Fibroblast of the conjunctiva (primary cell): ENCODE results near the gene DTX4.
"Not testable (repeated sequence)": the region's sequence is repeated elsewhere in the genome, so short reads cannot be mapped to it uniquely, and the experiment has no call there.

Source experiments
- DNase-seq: peaks from one replicate; pipeline ENCODE4 v3.0.0-alpha.2; 2010; ENCODE audit warnings: low read depth

Gene DTX4

DNA sequence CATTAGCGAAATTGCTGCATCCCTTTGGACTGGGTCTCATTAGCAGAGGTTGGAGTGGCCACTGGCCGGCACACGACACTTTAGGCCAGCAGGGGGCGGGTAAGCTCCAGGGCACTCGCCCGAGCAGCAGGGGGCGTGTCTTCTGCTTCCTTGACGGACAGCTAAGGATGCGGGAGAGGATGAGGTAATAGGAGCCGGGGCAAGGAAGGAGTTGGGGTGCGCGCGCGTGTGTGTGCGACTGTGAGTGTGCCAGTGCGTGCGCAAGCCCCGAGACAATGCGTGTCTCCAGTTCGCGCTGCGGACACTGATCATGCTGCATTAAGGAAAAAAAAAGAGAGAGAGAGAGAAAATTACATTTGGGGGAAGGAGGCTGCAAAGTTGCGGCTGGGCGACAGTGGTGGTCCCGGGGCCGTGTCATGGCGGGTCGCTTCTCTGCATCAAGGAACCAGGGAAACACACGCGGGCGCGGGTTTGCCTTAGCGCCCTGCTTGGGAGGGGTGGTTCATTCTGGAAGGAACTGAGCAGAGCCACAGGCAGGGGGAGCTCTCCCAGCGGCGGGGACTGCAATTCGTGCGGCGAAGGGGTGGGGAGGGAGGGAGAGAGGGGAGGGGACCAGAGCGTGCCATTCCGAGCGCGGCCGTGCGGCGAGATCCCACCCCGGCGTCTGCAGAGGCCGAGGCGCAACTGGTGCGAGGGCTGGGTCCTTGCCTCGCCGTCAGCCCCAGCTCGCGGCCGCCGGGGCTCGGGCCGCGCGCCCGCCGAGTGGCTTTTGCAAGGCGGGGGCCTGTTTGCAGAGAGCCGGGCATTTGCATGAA is at the start of gene DTX4:
DTX4 (plus strand) TSS at position 625 of the 815 bp plus-strand sequence. CDS start 464 bp downstream, outside the sequence.
- DNase-seq: peak; percentile 80

DNA sequence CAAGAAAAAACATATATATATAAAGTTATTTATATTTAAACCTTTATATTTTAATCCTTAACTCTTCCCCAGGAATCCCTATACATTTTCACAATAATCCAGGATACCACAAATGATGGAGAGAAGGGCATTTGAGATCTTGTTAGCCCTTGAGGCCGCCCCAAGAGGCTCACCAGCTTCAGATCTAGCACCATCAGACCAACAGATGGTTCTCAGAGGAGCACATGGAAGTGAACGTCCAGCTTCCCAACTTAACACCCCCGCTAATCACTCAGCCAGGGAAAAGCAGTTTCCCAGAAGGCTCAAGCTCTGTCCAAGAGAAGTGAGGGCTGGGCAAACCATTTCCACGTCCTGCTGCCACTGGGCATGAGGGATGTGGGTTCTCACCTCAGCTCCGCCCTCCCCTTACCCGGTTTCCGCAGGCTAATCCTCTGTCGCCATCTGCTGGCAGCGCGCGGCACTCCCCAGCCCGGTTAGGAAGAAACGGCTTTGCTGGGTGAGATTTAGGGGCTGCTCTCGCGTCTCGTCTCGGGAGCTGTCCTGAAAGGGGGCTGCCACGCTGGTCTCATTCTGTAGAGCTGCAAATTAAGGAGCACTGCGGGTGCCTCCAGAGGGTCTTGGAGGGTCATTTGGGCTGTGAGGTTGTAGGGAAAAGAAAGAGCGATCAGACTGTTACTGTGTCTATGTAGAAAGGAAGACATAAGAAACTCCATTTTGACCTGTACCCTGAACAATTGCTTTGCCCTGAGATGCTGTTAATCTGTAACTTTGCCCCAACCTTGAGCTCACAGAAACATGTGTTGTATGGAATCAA is 36.1 kb upstream of the DTX4 start:
- peak; percentile 55 for DNase-seq

DNA sequence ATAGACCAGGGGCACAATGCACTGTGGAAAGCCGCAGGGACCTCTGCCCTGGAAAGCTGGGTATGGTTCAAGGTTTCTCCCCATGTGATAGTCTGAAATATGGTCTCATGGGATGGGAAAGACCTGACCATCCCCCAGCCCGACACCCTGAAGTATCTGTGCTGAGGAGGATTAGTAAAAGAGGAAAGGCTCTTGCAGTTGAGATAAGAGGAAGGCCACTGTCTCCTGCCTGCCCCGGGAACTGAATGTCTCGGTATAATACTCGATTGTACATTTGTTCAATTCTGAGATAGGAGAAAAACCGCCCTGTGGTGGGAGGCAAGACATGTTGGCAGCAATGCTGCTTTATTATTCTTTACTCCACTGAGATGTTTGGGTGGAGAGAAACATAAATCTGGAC is 35.4 kb upstream of the DTX4 start:
- DNase-seq: not testable (repeated sequence)

DNA sequence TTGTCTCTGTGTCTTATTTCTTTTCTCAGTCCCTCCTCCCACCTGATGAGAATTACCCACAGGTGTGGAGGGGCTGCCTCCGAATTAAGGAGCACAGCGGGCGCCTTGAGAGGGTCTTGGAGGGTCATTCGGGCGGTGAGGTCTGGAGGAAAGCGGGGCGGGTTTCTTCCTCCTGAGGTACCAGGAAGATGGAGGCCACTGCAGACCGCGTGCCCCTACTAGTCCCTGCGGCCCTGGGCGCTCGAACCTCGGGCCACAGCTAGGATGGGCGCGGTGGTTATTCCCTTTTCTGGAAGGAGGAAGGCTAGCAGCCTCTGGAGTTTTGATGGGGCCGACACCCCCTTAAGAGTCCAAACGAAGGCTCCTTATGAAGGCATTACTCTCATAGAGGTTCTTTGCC is 34.7 kb upstream of the DTX4 start:
- no peak for DNase-seq

DNA sequence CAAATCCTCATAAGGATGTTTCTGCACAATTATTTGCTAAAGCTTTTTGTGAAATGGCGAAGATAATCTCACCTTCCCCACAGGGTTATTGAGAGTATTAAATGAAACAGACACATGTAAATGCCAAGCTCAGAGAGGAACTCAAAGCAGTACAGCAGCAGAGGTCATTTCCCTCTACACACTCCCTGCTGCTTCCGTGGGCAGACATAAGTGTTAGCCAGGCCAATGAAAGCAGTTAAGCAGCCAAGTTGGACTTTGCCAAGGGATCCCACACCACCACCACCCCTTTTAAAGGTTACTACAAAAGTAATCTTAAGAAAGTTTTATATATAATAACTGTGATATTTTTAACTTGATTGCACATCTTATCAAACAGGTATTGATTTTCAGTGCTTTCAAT is 33.3 kb upstream of the DTX4 start:
- no peak for DNase-seq

DNA sequence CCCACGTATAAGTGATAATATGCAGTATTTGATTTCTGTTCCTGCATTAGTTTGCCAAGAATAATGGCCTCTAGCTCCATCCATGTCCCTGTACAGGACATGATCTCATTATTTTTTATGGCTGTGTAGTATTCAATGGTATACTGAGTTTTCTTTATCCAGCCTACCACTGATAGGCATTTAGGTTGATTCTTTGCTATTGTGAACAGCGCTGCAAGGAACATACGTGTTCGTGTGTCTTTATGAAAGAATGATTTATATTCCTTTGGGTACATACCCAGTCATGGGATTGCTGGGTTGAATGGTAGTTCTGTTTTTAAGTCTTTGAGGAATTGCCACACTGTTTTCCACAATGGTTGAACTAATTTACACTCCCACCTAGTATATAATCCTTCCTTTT is 30.7 kb upstream of the DTX4 start:
- no peak for DNase-seq

DNA sequence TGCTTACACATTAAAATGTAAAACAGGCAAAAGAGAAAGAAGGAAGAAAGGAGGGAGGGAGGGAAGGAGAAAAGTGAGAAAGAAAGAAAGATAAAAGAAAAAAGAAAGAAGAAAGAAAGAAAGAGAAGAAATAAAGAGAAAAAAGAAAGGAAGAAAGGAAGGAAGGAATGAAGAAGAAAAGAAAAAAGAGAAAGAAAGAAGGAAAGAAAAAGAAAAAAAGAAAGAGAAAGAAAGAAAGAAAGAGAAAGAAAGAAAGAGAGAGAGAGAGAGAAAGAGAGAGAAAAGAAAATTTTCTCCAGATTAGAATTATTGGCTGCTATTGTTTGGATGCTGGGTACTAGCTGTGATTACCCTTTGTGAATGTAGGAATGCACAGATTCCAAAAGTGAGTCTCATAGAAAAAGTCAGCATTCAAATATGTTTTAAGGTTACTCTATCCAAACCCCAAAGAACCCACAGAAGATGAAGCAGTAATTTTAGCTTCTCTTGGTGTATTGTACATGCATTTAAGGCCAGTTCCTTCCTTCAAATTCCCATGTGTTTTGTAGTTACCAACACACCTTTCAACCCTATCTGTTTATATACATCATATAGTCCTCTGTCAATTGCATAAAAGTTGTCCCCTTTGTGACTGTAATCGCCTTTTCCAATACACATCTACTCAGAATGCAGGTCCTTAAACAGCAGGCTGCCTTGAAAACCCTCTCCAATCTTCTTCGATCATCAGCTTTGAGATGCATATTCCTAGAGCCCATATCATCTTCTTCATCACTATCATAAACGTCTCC is 30.1 kb upstream of the DTX4 start:
- DNase-seq: no peak

DNA sequence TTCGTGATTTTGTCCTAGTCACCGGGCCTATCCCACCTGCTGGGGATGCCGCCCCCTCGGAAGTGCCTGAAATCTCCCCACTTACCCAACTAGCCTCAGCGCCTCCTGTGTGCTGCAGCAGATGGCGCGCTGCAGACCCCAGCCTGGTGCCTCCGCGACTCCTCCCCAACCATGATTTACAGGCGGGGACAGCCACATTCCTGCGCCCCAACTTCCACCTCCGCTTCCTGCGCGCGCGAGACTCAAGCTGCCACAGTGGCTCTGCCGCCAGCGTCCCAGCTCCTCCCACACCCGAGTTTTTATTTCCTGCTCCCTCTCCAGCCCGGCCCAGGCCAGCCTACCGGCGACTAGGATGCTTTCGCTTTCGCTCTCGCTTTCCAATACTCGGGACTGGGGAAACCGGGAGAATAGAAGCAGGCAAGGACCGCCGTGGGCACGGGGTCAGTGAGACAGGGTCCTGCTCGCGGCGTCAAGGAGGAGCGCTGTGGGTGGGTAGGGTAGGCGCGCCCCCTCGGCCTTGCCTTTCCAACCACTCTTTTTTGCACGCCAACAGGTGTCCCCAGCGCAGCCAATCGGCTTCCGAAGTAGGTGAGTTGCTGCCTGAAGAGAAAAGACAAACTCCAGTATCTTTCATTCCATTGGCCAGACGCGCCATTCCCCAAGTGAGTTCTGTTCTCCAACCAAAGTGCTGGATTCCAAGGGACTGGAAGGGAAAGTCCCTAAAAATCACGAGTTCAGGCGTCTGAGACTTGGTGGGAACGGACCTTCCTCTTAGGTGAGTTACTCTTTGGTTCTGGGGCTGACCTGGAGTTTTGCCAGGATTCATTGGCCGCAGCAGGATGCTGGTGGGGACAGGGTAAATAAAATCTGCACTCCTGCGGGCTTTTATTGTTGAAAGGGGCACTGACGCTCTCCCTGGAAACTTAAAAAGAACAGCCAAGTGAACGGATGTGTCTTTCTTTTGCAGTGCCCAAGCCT is 29.1 kb upstream of the DTX4 start, which contains the start of gene FAM111A:
FAM111A (plus strand) TSS at position 327 of the 978 bp plus-strand sequence. CDS start 6,017 bp downstream, outside the sequence.
- peak; percentile 65 for DNase-seq

DNA sequence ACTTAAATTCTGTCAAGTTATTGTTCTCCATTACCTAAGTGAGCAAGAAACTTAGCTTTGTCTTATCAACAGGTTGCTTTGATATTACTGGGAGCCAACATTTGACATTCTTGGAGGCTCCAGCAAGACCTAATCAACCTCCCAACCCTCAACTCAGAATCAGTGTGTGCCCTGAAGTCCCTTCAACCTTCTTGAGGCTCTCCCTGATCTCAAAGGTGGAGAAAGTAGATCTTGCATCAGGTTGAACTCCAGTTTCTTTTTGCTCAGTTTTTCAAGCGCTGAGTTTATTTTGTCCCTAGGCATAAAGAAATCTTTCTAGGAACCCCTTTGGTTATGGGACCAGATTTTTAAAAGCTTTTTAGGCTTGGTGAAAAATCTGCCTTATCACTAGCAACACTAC is 27.8 kb upstream of the DTX4 start:
- no peak for DNase-seq

DNA sequence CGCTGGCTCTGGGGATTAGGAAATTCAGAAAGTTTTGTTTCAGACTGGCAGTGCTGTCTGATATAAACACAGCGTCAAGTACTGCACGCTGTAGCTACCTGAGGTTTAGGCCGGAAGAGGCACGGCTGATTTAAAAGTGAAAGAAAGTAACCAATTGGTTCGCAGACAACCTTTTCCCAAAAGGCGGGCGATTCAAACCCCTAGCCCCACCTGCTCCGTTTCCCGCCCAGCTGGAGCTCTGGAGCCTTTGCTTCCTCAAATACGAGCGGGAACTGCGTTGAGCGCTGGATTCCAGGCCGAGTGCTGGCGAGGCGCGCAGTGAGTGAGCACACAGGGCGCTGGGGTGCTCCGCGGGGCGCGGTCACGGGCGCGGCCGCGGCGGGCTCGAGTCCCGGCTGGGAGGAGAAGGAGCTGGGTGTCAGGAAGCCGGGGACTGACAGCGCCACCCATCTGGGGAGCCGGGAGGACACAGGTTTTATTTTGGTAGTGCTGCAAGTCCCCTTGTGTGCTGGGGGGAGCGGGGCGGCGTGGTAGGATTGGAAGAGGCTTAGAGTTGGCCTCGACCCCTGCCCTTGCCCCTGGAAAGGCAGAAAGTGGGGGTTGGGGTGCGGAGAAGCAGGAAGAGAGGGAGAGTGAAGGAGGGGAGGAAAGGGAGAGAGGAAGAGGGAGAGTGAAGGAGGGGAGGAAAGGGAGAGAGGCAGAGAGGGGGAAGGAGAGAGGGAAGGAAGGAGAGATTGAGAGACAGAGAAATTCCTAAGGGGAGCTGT is 27.2 kb upstream of the DTX4 start:
- DNase-seq: peak; percentile 67

DNA sequence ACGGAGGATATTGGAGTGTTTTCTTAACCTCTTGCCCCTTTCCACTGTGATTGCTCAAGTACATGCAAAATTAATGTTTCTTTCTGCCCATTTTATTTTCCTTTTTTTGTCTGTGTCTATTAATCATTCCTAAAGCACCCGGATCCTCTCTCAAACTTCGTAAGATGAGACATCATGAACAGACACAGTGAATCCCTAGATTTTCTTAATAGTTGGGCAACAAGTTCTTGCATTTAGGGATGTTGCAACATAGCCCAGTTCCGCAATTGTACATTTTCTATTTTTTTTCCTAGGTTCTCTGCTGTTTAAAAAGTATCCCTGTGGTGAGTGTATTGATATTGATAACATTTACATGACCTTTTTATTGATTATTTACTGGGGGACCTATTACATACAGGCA is 26.4 kb upstream of the DTX4 start:
- DNase-seq: peak; percentile 59

DNA sequence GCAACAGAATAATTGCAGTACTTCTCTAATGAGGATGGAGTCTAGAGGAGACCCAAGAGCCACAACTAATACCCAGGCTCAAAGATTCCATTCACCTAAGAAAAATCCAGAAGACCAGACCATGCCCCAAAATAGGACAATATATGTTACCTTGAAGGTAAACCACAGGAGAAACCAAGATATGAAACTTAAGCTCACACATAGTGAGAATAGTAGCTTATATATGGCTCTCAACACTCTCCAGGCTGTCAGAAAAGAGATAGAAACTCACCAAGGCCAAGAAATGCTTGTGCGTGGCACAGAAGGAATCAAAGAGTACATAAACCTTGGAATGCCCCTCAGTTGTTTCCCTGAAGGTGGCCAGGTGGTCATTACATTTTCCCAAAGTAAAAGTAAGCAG is 20.2 kb upstream of the DTX4 start:
- DNase-seq: no peak

DNA sequence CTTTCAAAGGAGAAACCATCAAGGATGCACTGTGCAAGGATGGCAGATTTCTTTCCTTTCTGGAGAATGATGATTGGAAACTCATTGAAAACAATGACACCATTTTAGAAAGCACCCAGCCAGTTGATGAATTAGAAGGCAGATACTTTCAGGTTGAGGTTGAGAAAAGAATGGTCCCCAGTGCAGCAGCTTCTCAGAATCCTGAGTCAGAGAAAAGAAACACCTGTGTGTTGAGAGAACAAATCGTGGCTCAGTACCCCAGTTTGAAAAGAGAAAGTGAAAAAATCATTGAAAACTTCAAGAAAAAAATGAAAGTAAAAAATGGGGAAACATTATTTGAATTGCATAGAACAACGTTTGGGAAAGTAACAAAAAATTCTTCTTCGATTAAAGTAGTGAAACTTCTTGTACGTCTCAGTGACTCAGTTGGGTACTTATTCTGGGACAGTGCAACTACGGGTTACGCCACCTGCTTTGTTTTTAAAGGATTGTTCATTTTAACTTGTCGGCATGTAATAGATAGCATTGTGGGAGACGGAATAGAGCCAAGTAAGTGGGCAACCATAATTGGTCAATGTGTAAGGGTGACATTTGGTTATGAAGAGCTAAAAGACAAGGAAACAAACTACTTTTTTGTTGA is 19.5 kb upstream of the DTX4 start:
- DNase-seq: no peak

DNA sequence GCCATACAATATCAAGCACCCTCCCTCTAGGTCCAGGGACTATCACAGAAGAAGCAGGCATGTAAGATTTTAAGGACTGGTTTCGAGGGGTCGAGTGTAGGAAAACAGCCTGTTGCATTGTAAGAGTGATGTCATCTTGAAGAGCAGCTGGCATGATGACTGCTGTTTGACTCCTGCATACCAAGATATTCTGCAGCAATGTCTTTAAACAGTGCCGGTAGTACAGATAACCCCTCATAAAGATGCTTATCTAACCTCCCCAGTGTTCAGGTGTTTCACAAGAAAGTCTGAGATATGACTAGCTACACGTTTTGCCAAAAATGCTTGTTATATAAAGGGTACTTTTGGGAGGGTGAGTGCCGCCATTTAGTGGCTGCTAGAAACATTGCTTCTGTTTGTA is 17.3 kb upstream of the DTX4 start:
- DNase-seq: no peak

DNA sequence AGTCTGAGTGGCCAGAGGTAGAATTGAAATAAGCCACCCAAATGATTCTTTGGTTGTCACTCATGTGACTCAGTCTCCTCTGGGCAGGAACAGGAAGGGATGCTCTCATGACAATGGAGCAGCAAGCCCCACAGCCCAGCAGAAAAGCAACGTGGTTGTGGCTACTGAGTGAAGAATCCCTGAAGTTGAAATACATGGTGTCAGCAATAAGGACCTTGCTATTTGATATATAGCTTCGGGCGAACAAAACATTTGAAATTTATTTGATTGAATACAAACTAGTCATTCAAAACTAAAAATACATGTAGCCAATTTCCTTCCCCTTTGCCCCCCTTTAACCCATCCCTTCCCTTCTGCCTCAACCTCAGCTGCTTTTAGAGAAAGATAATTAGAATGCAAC is 14.5 kb upstream of the DTX4 start:
- no peak for DNase-seq

DNA sequence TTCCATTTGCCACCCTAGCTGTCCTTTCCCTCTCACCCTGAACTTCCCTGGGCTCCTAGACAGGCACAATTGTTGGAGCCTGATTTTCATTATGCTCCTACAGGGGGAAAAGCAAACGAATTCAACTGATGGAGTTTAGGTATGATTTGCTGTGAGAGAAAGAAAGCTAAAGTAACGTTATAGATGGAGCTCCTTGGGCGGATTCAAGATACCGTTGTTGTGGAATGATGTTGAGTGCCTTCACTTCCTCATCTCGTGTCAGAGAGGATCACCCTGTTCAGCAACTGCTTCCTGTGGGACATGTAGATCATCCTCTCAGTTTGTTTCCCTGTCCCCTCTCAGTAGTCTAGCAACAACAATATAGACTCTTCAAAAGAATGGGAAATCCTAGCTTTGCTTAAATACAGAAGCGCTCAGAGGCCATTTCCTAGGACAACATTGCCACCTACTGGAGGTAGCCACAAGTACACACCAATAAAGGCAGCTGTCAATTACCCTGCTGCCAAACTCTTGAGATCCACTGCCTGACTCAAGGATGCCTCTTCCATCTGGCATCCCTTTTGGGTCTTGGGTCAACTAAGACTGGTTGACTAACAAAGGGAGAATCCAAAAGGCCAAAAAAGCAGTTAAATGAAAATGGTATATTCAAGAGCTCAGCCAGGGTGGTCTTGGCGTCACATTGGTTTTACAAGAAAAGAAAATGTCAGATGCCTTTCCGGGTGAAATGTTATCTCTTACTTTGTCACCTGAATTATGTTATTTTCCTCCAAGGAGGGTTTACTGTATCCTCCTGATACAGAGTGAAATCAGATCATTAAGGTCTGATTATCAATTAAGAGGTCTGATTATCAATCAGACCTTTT is 13.5 kb upstream of the DTX4 start:
- DNase-seq: peak; percentile 68

DNA sequence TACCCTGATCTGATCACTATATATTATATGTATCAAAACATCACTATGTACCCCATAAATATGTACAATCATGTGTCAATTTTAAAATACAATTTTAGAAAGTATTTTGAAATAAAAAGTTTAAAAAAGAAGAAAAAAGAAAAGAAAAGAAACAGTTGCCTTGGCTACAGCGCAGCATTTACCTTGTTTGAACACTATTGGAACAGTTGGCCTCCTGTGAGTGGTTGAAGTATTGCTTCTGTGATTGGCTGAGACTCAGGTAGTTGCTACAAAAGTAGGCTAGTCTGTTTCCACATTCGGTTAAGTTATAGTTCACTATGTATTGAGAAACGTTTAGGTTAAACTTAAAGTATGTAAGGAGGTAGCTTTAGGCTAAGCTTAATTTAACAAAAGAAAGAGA is 7.9 kb upstream of the DTX4 start:
- DNase-seq: no peak

DNA sequence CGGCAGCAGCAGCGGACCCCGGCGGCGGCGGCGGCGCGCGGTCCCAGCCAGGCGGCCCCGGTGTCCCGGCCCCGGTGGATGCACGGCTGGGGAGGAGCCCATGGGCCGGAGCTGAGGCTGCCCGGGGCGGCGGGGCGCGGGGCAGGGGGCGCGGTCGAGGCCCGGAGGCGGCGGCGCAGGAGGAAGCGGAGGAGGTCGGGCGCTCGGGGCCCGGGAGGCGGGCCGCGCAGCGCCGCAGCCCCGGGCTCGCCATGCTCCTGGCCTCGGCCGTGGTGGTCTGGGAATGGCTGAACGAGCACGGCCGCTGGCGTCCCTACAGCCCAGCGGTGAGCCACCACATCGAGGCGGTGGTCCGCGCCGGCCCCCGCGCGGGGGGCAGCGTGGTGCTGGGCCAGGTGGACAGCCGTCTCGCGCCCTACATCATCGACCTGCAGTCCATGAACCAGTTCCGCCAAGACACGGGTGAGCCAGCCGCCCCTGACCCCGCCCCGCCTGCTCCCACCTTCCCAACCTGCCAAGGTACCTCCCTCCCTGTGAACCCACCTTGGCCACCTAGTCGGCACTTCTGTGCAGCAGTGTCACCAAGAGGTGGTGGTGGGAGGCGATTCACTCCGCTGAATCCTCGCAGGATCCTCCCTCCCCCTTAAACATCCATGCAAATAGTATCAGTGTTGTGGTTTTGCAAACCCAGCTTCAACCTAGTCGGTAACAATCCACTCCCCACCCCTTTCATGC is 580 bp downstream of the DTX4 start:
- no peak for DNase-seq
